Panc1 (cell line): ENCODE measurements around the gene CDK5R1.

Experiments
- REST ChIP-seq, 2 experiments: IDR thresholded peaks; 2 replicates each; pipeline ENCODE4 v1.6.1; 2011 to 2012; ENCODE audit warnings: low read depth in 2 of 2, control low read depth in 1 of 2, low read length in 1 of 2, mild to moderate bottlenecking in 1 of 2, moderate library complexity in 1 of 2; ENCODE audit not compliant: insufficient read depth in 1 of 2
- SIN3A ChIP-seq: IDR thresholded peaks from 2 replicates; pipeline ENCODE4 v1.6.1; 2012; ENCODE audit warnings: low read depth, mild to moderate bottlenecking, low read length, moderate library complexity, borderline replicate concordance; ENCODE audit not compliant: insufficient read depth
- TF ChIP-seq, protein P1 (sequence below): fragments of 450-650 bp; IDR thresholded peaks from 2 replicates; pipeline ENCODE4 v1.5.1; 2017; ENCODE audit warnings: mild to moderate bottlenecking

DNA sequence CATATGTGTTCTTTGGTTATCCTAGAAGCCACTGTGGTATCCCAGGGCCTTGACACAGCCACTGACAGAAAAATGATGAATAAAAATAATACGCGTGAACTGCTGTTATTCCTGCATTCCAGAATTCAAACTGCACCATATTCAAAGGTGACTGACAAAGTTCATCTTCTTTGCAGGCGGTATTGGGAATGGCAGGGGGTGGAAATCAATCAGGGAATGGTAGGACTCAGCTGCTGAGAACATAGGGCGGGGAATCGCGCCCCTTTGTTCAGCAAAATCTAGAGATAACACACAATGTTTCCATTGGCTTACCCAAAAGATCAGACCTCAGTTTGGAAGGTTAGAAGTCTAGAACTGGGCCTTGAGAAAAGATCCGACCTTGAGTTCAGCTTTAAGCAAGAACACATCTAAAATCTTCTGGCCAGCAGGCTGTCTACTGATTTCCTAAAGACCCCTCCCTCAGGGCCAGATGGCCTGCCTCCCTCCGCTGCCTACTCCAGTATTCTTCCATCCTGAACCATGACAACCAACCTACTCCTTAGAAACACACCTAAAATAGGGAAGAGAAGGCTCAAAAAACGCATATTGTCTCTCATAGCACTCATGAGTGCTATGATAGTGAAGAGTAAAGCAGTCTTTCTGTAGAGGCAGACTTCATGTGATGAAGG, 34.1 kb downstream of the CDK5R1 start:
- TF ChIP-seq SIN3A (no peak), REST (IDR thresholded peaks at IDR 0.05; ENCODE audit: insufficient read depth in 1 of 2, low read depth in 2 of 2, low read length in 1 of 2) (no peak)
- TF ChIP-seq, protein P1, sequence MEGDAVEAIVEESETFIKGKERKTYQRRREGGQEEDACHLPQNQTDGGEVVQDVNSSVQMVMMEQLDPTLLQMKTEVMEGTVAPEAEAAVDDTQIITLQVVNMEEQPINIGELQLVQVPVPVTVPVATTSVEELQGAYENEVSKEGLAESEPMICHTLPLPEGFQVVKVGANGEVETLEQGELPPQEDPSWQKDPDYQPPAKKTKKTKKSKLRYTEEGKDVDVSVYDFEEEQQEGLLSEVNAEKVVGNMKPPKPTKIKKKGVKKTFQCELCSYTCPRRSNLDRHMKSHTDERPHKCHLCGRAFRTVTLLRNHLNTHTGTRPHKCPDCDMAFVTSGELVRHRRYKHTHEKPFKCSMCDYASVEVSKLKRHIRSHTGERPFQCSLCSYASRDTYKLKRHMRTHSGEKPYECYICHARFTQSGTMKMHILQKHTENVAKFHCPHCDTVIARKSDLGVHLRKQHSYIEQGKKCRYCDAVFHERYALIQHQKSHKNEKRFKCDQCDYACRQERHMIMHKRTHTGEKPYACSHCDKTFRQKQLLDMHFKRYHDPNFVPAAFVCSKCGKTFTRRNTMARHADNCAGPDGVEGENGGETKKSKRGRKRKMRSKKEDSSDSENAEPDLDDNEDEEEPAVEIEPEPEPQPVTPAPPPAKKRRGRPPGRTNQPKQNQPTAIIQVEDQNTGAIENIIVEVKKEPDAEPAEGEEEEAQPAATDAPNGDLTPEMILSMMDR: no peak
